Thyroid gland (tissue), 4 donors: ENCODE data around the gene AKT2. TPM values are rescaled to one million over a fixed set of nuclear protein-coding genes. Genes with fewer than 3 reads are reported as not detected.

Source experiments
- DNase-seq, 2 donors: peaks; one replicate each; pipeline ENCODE4 v3.0.0-alpha.2; 2019
- H3K27ac ChIP-seq, 3 donors: fragments of 200-600 bp; sonication (generic); 1 replicate in 2 of 3; 2 replicates in 1 of 3; pipeline ENCODE4 v1.5.1; 2016 to 2019; ENCODE audit warnings: mild to moderate bottlenecking in 1 of 3, moderate library complexity in 1 of 3
- H3K27me3 ChIP-seq: fragments of 200-600 bp; sonication (generic); one replicate; pipeline ENCODE4 v1.5.1; 2019
- H3K36me3 ChIP-seq, 2 donors: fragments of 200-600 bp; sonication (generic); one replicate each; pipeline ENCODE4 v1.5.1; 2016 to 2019
- H3K4me1 ChIP-seq, 2 donors: fragments of 200-600 bp; sonication (generic); one replicate each; pipeline ENCODE4 v1.5.1; 2017 to 2019
- H3K4me3 ChIP-seq, 3 donors: fragments of 200-600 bp; sonication (generic); replicated peaks in 1 of 3; 1 replicate in 2 of 3; 2 replicates in 1 of 3; pipeline ENCODE4 v1.5.1; 2016; ENCODE audit warnings: mild to moderate bottlenecking in 1 of 3
- H3K9me3 ChIP-seq: fragments of 200-600 bp; sonication (generic); one replicate; pipeline ENCODE4 v1.5.1; 2017
- CTCF ChIP-seq, 6 experiments: fragments of 200-600 bp in 3 of 6; fragments of 450-650 bp in 3 of 6; sonication (generic) in 3 of 6; IDR thresholded peaks; one replicate each; pipeline ENCODE4 v1.5.1; 2016 to 2019; ENCODE audit warnings: antibody characterized with exemption in 6 of 6, mild to moderate bottlenecking in 2 of 6, inconsistent platforms in 1 of 6, moderate library complexity in 1 of 6
- POLR2A ChIP-seq, 2 donors: fragments of 450-650 bp; IDR thresholded peaks; one replicate each; pipeline ENCODE4 v1.6.1; 2017; ENCODE audit warnings: antibody characterized with exemption in 2 of 2, mild to moderate bottlenecking in 2 of 2, moderate library complexity in 1 of 2
- WGBS, 2 donors: methylation state at CpG; one replicate each; pipeline ENCODE4 v1.1.5; 2017; 5-methylcytosine and 5-hydroxymethylcytosine counted together
- intact Hi-C: fragments of 100-400 bp; cut with DNase I; formaldehyde crosslinking; loops from one replicate; pipeline ENCODE4 v1.15.1; 2023
- total RNA-seq, 4 donors: library from RNA; depleted of rRNA; stranded (reverse); fragments of >200 nt; gene quantifications; one replicate each; pipeline ENCODE4 v1.2.3, GENCODE V29; 2016

AKT2 gene
- total RNA-seq, 4 donors from 2014 or later = 166 to 285 (median 190) TPM

GRCh38 chr19:40217934-40218890 lies 66.9 kb downstream of the AKT2 start, which contains the start of gene TTC9B:
Gene TTC9B (minus strand): TSS chr19:40218384. CDS start chr19:40218381, 3 bp downstream.
- no peak within 1 kb of the TSS for H3K4me3 ChIP-seq
- TF ChIP-seq POLR2A (IDR thresholded peaks at IDR 0.05) (no peak), CTCF (IDR thresholded peaks at IDR 0.05) (no peak)
- H3K27me3 ChIP-seq = no peaks in the 10 kb centered on the region
- 8 to 18% methylated on average over 10 to 27 of the region's 75 CpGs for WGBS, 2 donors
- no peak for DNase-seq
- no peaks in the 10 kb centered on the region for H3K9me3 ChIP-seq
- H3K27ac ChIP-seq = no peak within 1 kb of the TSS
- H3K4me1 ChIP-seq = peaks cover 0 to 22% of the 10 kb centered on the region in 2 donors
- intact Hi-C loops = no loop called here
- H3K36me3 ChIP-seq = no peaks in the 10 kb centered on the region

GRCh38 chr19:40217027-40217810 lies 67.9 kb downstream of the AKT2 start:
- H3K27me3 ChIP-seq = no peaks in the 10 kb centered on the region
- TF ChIP-seq CTCF (IDR thresholded peaks at IDR 0.05) (peak in 4 of 6 experiments; percentile 24 to 43 (median 34)), POLR2A (IDR thresholded peaks at IDR 0.05) (peak in 1 of 2 donors; percentile 17)
- DNase-seq = peak; percentile 74 to 84
- no peaks in the 10 kb centered on the region for H3K36me3 ChIP-seq
- H3K9me3 ChIP-seq = no peaks in the 10 kb centered on the region
- no peak overlapping the region for H3K27ac ChIP-seq
- H3K4me3 ChIP-seq = no peak overlapping the region
- peaks cover 0 to 22% of the 10 kb centered on the region in 2 donors for H3K4me1 ChIP-seq
- intact Hi-C loops = no loop called here
- WGBS, 2 donors = 8% methylated on average over 13 to 17 of the region's 54 CpGs

- intact Hi-C loops = no loop called here
- Histone ChIP-seq H3K27me3 (no peaks in the 10 kb centered on the region), H3K36me3 (no peaks in the 10 kb centered on the region), H3K4me3 (no peak overlapping the region), H3K27ac (no peak overlapping the region), H3K4me1 (peaks cover 0 to 22% of the 10 kb centered on the region in 2 donors), H3K9me3 (no peaks in the 10 kb centered on the region)
- WGBS, 2 donors = 12 to 19% methylated on average over 9 of the region's 9 CpGs
- TF ChIP-seq POLR2A (IDR thresholded peaks at IDR 0.05) = no peak
- TF ChIP-seq CTCF (IDR thresholded peaks at IDR 0.05) = no peak
- no peak for DNase-seq
Observed at GRCh38 chr19:40216777-40217026, 68.4 kb downstream of the AKT2 start.

GRCh38 chr19:40216013-40216776 lies 69.0 kb downstream of the AKT2 start:
- Histone ChIP-seq H3K4me1 (peaks cover 0 to 22% of the 10 kb centered on the region in 2 donors), H3K27ac (no peak overlapping the region), H3K36me3 (no peaks in the 10 kb centered on the region), H3K4me3 (no peak overlapping the region), H3K9me3 (no peaks in the 10 kb centered on the region), H3K27me3 (no peaks in the 10 kb centered on the region)
- DNase-seq = no peak
- WGBS, 2 donors = 24 to 46% methylated on average over 19 to 23 of the region's 23 CpGs
- TF ChIP-seq POLR2A (IDR thresholded peaks at IDR 0.05) (no peak), CTCF (IDR thresholded peaks at IDR 0.05) (no peak)
- intact Hi-C loops = no loop called here
